Measurements from ENCODE around the gene PIGM. TPM values are rescaled to one million over a fixed set of nuclear protein-coding genes. Genes with fewer than 3 reads are reported as not detected.

PIGM gene
- total and polyA plus RNA-seq, 2 of the 13 experiments (the other 11 are each of a cell fraction or from before 2014, with no cell fraction given): 3.4 to 4.6 TPM

DNA sequence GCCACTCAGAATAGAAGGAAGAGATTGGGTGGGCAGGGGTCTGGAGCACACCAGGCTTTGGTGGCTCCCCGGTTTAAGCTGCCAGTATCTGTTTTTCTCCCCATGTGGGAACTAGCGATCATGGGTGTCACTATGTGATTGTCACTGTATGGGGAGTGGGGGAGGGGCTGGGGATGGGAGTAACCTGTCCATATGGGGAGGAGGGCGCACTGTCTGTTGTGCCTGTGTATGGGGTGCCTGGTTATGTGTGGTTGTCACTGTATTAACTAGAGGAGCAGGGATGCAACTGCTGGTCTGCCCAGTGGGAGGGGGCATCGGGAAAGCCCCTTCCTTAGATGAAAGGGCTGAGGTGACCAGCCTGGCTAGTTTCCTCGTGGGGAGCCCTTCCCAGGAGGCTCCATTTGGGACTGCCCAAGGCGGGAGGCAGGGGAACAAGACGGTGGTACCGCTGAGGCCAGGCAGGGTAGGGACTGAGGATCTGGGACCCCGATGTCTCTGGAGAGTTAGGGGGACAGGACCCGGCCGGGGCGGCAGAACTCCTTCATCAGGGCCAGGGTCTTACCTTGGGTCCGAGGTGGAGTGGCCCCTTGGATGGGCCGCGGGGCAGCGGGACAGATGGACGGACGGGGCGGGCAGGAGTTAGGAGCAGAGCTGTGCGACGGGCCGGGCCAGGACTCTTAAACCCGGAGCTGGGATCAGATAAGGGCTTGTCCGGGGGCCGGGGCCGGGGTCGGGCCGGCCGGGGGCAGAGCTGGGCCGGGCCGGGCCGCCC, 37.9 kb upstream of the PIGM start, which contains the start of gene KCNJ10:
Gene KCNJ10 (minus strand): TSS at position 701 of the 772 bp plus-strand sequence. CDS start 27,628 bp downstream, outside the sequence.
- Histone ChIP-seq H3K36me3 (replicated peaks in 1 of 2; ENCODE audit: control insufficient read depth in 1 of 2, insufficient read depth in 2 of 2, low read length in 2 of 2) (no peaks in the 10 kb centered on the region; a peak in 1 of 5 replicates), H3K4me3 (replicated peaks in 1 of 3; ENCODE audit: insufficient read depth in 1 of 3, low read depth in 2 of 3, low read length in 3 of 3) (peak within 1 kb of the TSS; percentile 80 to 87 (median 83)), H4K20me1 (ENCODE audit: insufficient read depth, low read length) (no peaks in the 10 kb centered on the region), H3K4me1 (ENCODE audit: insufficient read depth, low read length) (peaks cover 83% of the 10 kb centered on the region), H3K79me2 (ENCODE audit: insufficient read depth, low read length) (peaks cover 3% of the 10 kb centered on the region), H3K9me3 (ENCODE audit: low read length) (no peaks in the 10 kb centered on the region), H3K27ac (ENCODE audit: extremely low read length, insufficient read depth, low read length) (peak within 1 kb of the TSS; percentile 39), H3K27me3 (ENCODE audit: control insufficient read depth in 1 of 2, insufficient read depth in 2 of 2, low read length in 2 of 2) (no peaks in the 10 kb centered on the region; a peak in 1 of 5 replicates), H3K4me2 (ENCODE audit: low read depth, low read length) (peak within 1 kb of the TSS; percentile 92), H2AFZ (ENCODE audit: low read length) (peak within 1 kb of the TSS; percentile 80), H3K9ac (ENCODE audit: insufficient read depth, low read depth, low read length) (peak within 1 kb of the TSS; percentile 72)
- in situ Hi-C loops (cut with HindIII; ENCODE audit: extremely low pct_ligation_motif_present, low pct_unique_long_range_greater_than_20kb): no loop called here
- no peak for FAIRE-seq
- intact Hi-C loops (cut with micrococcal nuclease; ENCODE audit: unreplicated experiment): loop anchor here (1.0 kb wide), 2 partner anchors 16 to 37 kb away; no protein-coding TSS in a partner anchor
- ChIA-PET CTCF (ENCODE audit: low intra/inter-chr PET ratio, low total read pairs) (no interaction called here), POLR2A (interaction anchor here (0.9 to 3.4 kb wide), 6 partner anchors 9 to 193 kb away, joined by 4 to 25 read pairs (median 5); partner anchors contain the start of genes DCAF8, IGSF8 and PIGM)
- 33% methylated on average over 4 of the region's 32 CpGs for WGBS (ENCODE audit: low lambda C conversion rate)
- BruUV-seq (replicated peaks): no TSS peak
- peak; percentile 17 for ATAC-seq
- no peak for DNase-seq (ENCODE audit: low spot score)
- TF ChIP-seq ARNT2 (CRISPR knock-in tag; IDR thresholded peaks at IDR 0.05; ENCODE audit: low read depth): 0 out of 2 replicates have a peak, but pooled peaks have one; percentile 22
- no peak for TF ChIP-seq BORCS8-MEF2B (CRISPR knock-in tag; IDR thresholded peaks at IDR 0.05)
- TF ChIP-seq ZNF749 (CRISPR knock-in tag; IDR thresholded peaks at IDR 0.05; ENCODE audit: borderline replicate concordance): 0 out of 2 replicates have a peak, but pooled peaks have one; percentile 5
- no peak for TF ChIP-seq CHD2 (IDR thresholded peaks at IDR 0.05; ENCODE audit: low read depth, low read length)
- no peak for TF ChIP-seq SOX6 (IDR thresholded peaks at IDR 0.05)
- no peak for TF ChIP-seq SOX6 (CRISPR knock-in tag; IDR thresholded peaks at IDR 0.05)
- TF ChIP-seq ZNF607 (CRISPR knock-in tag; IDR thresholded peaks at IDR 0.05; ENCODE audit: borderline replicate concordance): no peak
- no peak for TF ChIP-seq ZNF720 (CRISPR knock-in tag; IDR thresholded peaks at IDR 0.05)
- peak; percentile 87 for TF ChIP-seq ZNF777 (CRISPR knock-in tag; IDR thresholded peaks at IDR 0.05)
- TF ChIP-seq ZNF589 (CRISPR knock-in tag; conservative IDR thresholded peaks at IDR 0.05): no peak
- no peak; the same call in 1 of the 2 replicates for TF ChIP-seq POLR2G (IDR thresholded peaks at IDR 0.05; ENCODE audit: low read depth, low read length)
- TF ChIP-seq ZNF766 (CRISPR knock-in tag; IDR thresholded peaks at IDR 0.05; ENCODE audit: borderline replicate concordance): no peak
- TF ChIP-seq AGO2 (optimal IDR thresholded peaks at IDR 0.05; ENCODE audit: low read depth, low read length): peak; percentile 17
- no peak for TF ChIP-seq ZNF510 (CRISPR knock-in tag; IDR thresholded peaks at IDR 0.05; ENCODE audit: low read depth)
- TF ChIP-seq, protein P1, sequence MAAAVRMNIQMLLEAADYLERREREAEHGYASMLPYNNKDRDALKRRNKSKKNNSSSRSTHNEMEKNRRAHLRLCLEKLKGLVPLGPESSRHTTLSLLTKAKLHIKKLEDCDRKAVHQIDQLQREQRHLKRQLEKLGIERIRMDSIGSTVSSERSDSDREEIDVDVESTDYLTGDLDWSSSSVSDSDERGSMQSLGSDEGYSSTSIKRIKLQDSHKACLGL (CRISPR knock-in tag; IDR thresholded peaks at IDR 0.05): no peak
- TF ChIP-seq ZNF274 (CRISPR knock-in tag; IDR thresholded peaks at IDR 0.05): 0 out of 2 replicates have a peak, but pooled peaks have one; percentile 7
- TF ChIP-seq STAT5B (CRISPR knock-in tag; IDR thresholded peaks at IDR 0.05): no peak
- no peak for TF ChIP-seq SMYD3 (CRISPR knock-in tag; IDR thresholded peaks at IDR 0.05)
- TF ChIP-seq, protein P2, sequence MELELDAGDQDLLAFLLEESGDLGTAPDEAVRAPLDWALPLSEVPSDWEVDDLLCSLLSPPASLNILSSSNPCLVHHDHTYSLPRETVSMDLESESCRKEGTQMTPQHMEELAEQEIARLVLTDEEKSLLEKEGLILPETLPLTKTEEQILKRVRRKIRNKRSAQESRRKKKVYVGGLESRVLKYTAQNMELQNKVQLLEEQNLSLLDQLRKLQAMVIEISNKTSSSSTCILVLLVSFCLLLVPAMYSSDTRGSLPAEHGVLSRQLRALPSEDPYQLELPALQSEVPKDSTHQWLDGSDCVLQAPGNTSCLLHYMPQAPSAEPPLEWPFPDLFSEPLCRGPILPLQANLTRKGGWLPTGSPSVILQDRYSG (CRISPR knock-in tag; IDR thresholded peaks at IDR 0.05): no peak
- no peak for TF ChIP-seq ZNF296 (CRISPR knock-in tag; conservative IDR thresholded peaks at IDR 0.05)
- TF ChIP-seq NCOR1 (IDR thresholded peaks at IDR 0.05; ENCODE audit: borderline replicate concordance, low read length): no peak
- peak; percentile 54; the same call in 1 of the 2 replicates for TF ChIP-seq ZNF891 (CRISPR knock-in tag; IDR thresholded peaks at IDR 0.05)
- peak; percentile 60 for TF ChIP-seq RBFOX2 (IDR thresholded peaks at IDR 0.05; ENCODE audit: low read depth, low read length)
